ENCODE results near the gene UNC13C. TPM values are rescaled to one million over a fixed set of nuclear protein-coding genes. Genes with fewer than 3 reads are reported as not detected.

UNC13C gene
- total RNA-seq, 1 experiment from 2014 or later: not detected

DNA sequence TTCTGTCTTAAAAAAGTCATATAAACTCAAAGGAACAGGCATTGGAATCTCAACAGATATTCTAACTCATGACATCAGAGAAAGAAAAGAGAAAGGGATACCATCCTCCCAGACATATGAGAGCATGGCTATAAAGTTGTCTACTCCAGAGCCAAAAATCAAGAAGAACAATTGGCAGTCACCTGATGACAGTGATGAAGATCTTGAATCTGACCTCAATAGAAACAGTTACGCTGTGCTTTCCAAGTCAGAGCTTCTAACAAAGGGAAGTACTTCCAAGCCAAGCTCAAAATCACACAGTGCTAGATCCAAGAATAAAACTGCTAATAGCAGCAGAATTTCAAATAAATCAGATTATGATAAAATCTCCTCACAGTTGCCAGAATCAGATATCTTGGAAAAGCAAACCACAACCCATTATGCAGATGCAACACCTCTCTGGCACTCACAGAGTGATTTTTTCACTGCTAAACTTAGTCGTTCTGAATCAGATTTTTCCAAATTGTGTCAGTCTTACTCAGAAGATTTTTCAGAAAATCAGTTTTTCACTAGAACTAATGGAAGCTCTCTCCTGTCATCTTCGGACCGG, 35.9 kb downstream of the UNC13C start:
- intact Hi-C loops (cut with micrococcal nuclease): no loop called here

DNA sequence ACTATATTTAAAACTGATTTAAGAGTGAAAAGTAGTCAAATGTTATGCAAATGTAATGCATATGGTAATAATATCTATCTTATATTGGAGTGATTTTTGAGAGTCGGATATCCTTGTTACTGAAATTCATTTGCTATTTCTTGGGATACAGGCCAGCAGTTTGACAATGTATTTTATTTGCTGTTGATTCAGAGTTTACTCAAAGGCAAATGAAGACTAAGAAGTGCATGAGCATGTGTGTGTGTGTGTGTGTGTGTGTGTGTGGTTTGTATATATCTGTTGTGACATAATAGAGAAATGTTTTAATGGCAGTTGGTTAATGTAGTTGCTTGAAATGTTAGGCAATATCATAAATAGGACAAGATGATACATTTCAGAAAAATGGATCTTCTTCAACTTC, 39.0 kb downstream of the UNC13C start:
- no peak overlapping the region for H2AFZ ChIP-seq (ENCODE audit: low read depth, low read length, poor library complexity, severe bottlenecking)
- no peaks in the 10 kb centered on the region for H3K27me3 ChIP-seq (ENCODE audit: insufficient read depth, low read length)
- no peak for ATAC-seq
- no peak overlapping the region for H3K9ac ChIP-seq (ENCODE audit: low read length)
- H3K79me2 ChIP-seq (ENCODE audit: insufficient read depth, low read length): no peaks in the 10 kb centered on the region
- intact Hi-C loops (cut with micrococcal nuclease): no loop called here
- ChIA-PET RAD21 (ENCODE audit: low non-redundant PET in 1 of 2, low total read pairs in 2 of 2, uncharacterized antibody in 2 of 2, unreplicated experiment in 2 of 2) (no interaction called here), CTCF (no interaction called here), POLR2A (no interaction called here)
- no peak for DNase-seq (ENCODE audit: low read depth, low spot score)
- H3K36me3 ChIP-seq (ENCODE audit: control insufficient read depth in 1 of 2, insufficient read depth in 2 of 2, low read length in 2 of 2): no peaks in the 10 kb centered on the region
- BruUV-seq (replicated peaks): no TSS peak
- no peaks in the 10 kb centered on the region for H3K4me1 ChIP-seq (ENCODE audit: control insufficient read depth in 1 of 2, insufficient read depth in 2 of 2, low read length in 2 of 2)
- H3K4me2 ChIP-seq (ENCODE audit: low read length): no peak overlapping the region
- no peak overlapping the region for H3K27ac ChIP-seq (ENCODE audit: low read depth, low read length)
- peaks cover 17 to 35% of the 10 kb centered on the region in 2 experiments; a peak in 2 of 4 replicates for H3K9me3 ChIP-seq (ENCODE audit: control insufficient read depth in 1 of 2, insufficient read depth in 1 of 2, low read depth in 1 of 2, low read length in 2 of 2)
- no peak overlapping the region for H3K4me3 ChIP-seq (replicated peaks in 1 of 2; ENCODE audit: low read depth in 1 of 2, low read length in 2 of 2)
- no peaks in the 10 kb centered on the region for H3K9me2 ChIP-seq (ENCODE audit: insufficient read depth)
- H4K20me1 ChIP-seq (ENCODE audit: insufficient read depth): no peaks in the 10 kb centered on the region
- TF ChIP-seq EGR1 (IDR thresholded peaks at IDR 0.05; ENCODE audit: low read depth) (no peak), ELF1 (IDR thresholded peaks at IDR 0.05; ENCODE audit: borderline replicate concordance, low read depth) (no peak), POLR2A (IDR thresholded peaks at IDR 0.05; ENCODE audit: borderline replicate concordance, extremely low read depth, insufficient read depth, insufficient read length) (no peak), RAD21 (IDR thresholded peaks at IDR 0.05; ENCODE audit: low read depth) (no peak), SP1 (IDR thresholded peaks at IDR 0.05; ENCODE audit: low read depth) (no peak), SRF (IDR thresholded peaks at IDR 0.05; ENCODE audit: low read depth) (no peak)
- TF ChIP-seq, protein P1, sequence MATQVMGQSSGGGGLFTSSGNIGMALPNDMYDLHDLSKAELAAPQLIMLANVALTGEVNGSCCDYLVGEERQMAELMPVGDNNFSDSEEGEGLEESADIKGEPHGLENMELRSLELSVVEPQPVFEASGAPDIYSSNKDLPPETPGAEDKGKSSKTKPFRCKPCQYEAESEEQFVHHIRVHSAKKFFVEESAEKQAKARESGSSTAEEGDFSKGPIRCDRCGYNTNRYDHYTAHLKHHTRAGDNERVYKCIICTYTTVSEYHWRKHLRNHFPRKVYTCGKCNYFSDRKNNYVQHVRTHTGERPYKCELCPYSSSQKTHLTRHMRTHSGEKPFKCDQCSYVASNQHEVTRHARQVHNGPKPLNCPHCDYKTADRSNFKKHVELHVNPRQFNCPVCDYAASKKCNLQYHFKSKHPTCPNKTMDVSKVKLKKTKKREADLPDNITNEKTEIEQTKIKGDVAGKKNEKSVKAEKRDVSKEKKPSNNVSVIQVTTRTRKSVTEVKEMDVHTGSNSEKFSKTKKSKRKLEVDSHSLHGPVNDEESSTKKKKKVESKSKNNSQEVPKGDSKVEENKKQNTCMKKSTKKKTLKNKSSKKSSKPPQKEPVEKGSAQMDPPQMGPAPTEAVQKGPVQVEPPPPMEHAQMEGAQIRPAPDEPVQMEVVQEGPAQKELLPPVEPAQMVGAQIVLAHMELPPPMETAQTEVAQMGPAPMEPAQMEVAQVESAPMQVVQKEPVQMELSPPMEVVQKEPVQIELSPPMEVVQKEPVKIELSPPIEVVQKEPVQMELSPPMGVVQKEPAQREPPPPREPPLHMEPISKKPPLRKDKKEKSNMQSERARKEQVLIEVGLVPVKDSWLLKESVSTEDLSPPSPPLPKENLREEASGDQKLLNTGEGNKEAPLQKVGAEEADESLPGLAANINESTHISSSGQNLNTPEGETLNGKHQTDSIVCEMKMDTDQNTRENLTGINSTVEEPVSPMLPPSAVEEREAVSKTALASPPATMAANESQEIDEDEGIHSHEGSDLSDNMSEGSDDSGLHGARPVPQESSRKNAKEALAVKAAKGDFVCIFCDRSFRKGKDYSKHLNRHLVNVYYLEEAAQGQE (IDR thresholded peaks at IDR 0.05; ENCODE audit: low read depth): no peak
- TF ChIP-seq, protein P2, sequence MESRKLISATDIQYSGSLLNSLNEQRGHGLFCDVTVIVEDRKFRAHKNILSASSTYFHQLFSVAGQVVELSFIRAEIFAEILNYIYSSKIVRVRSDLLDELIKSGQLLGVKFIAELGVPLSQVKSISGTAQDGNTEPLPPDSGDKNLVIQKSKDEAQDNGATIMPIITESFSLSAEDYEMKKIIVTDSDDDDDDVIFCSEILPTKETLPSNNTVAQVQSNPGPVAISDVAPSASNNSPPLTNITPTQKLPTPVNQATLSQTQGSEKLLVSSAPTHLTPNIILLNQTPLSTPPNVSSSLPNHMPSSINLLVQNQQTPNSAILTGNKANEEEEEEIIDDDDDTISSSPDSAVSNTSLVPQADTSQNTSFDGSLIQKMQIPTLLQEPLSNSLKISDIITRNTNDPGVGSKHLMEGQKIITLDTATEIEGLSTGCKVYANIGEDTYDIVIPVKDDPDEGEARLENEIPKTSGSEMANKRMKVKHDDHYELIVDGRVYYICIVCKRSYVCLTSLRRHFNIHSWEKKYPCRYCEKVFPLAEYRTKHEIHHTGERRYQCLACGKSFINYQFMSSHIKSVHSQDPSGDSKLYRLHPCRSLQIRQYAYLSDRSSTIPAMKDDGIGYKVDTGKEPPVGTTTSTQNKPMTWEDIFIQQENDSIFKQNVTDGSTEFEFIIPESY (IDR thresholded peaks at IDR 0.05; ENCODE audit: extremely low read depth, insufficient replicate concordance, low read length): no peak

More for the DNA sequence above, 35.9 kb downstream of the UNC13C start:
- Histone ChIP-seq H3K36me3 (ENCODE audit: control insufficient read depth in 1 of 2, insufficient read depth in 2 of 2, low read length in 2 of 2) (no peaks in the 10 kb centered on the region), H3K4me2 (ENCODE audit: low read length) (no peak overlapping the region), H3K27me3 (ENCODE audit: insufficient read depth, low read length) (no peaks in the 10 kb centered on the region), H3K9me3 (ENCODE audit: control insufficient read depth in 1 of 2, insufficient read depth in 1 of 2, low read depth in 1 of 2, low read length in 2 of 2) (peaks cover 17 to 23% of the 10 kb centered on the region in 2 experiments; a peak in 2 of 4 replicates), H3K27ac (ENCODE audit: low read depth, low read length) (no peak overlapping the region), H4K20me1 (ENCODE audit: insufficient read depth) (no peaks in the 10 kb centered on the region), H3K79me2 (ENCODE audit: insufficient read depth, low read length) (no peaks in the 10 kb centered on the region), H2AFZ (ENCODE audit: low read depth, low read length, poor library complexity, severe bottlenecking) (no peak overlapping the region), H3K4me1 (ENCODE audit: control insufficient read depth in 1 of 2, insufficient read depth in 2 of 2, low read length in 2 of 2) (no peaks in the 10 kb centered on the region), H3K9ac (ENCODE audit: low read length) (no peak overlapping the region), H3K9me2 (ENCODE audit: insufficient read depth) (no peaks in the 10 kb centered on the region), H3K4me3 (replicated peaks in 1 of 2; ENCODE audit: low read depth in 1 of 2, low read length in 2 of 2) (no peak overlapping the region)
- RAD21 ChIA-PET (ENCODE audit: low non-redundant PET in 1 of 2, low total read pairs in 2 of 2, uncharacterized antibody in 2 of 2, unreplicated experiment in 2 of 2): no interaction called here
- POLR2A ChIA-PET: no interaction called here
- BruUV-seq (replicated peaks): no TSS peak
- CTCF ChIA-PET: no interaction called here
- ATAC-seq (no peak), DNase-seq (ENCODE audit: low read depth, low spot score) (no peak)
- TF ChIP-seq ELF1 (IDR thresholded peaks at IDR 0.05; ENCODE audit: borderline replicate concordance, low read depth) (no peak), POLR2A (IDR thresholded peaks at IDR 0.05; ENCODE audit: borderline replicate concordance, extremely low read depth, insufficient read depth, insufficient read length) (no peak), POLR2AphosphoS5 (IDR thresholded peaks at IDR 0.05; ENCODE audit: low read depth, low read length) (no peak), TCF7L2 (IDR thresholded peaks at IDR 0.05; ENCODE audit: borderline replicate concordance, extremely low read depth, insufficient read depth, insufficient read length) (no peak), CEBPB (IDR thresholded peaks at IDR 0.05; ENCODE audit: low read depth) (no peak), ZFX (IDR thresholded peaks at IDR 0.05) (no peak), ZNF274 (IDR thresholded peaks at IDR 0.05; ENCODE audit: low read depth, low read length) (no peak)
- TF ChIP-seq, protein P2 (IDR thresholded peaks at IDR 0.05; ENCODE audit: extremely low read depth, insufficient replicate concordance, low read length): no peak

All from HCT116 (cell line).